BE2C (cell line): ENCODE measurements around the gene NRXN3.

Experiments
- DNase-seq: peaks from one replicate; pipeline ENCODE4 v3.0.0-alpha.2; 2020
- H3K27me3 ChIP-seq: fragments of 250-450 bp; sonication (Bioruptor Pico); 2 replicates; pipeline ENCODE4 v1.5.1; 2020; ENCODE audit warnings: mild to moderate bottlenecking
- H3K36me3 ChIP-seq: fragments of 250-450 bp; sonication (Bioruptor Pico); 2 replicates; pipeline ENCODE4 v1.5.1; 2020; ENCODE audit warnings: mild to moderate bottlenecking
- H3K4me1 ChIP-seq: fragments of 250-450 bp; sonication (Bioruptor Pico); 2 replicates; pipeline ENCODE4 v1.5.1; 2020
- H3K4me3 ChIP-seq: 2 replicates; pipeline ENCODE4 v1.5.1; 2011; ENCODE audit warnings: low read depth, low read length
- H3K9me3 ChIP-seq: fragments of 250-450 bp; sonication (Bioruptor Pico); 2 replicates; pipeline ENCODE4 v1.5.1; 2020
- CTCF ChIP-seq: IDR thresholded peaks from 2 replicates; pipeline ENCODE4 v1.5.1; 2012; ENCODE audit warnings: mild to moderate bottlenecking, low read depth, low read length

NRXN3 gene

GRCh38 chr14:78763746-78764145, 593.6 kb downstream of the NRXN3 start:
- no peak for DNase-seq
- H3K4me1 ChIP-seq: no peaks in the 10 kb centered on the region

GRCh38 chr14:78764240-78764639, 594.1 kb downstream of the NRXN3 start:
- DNase-seq: no peak
- no peaks in the 10 kb centered on the region for H3K9me3 ChIP-seq
- no peaks in the 10 kb centered on the region for H3K27me3 ChIP-seq
- H3K4me1 ChIP-seq: no peaks in the 10 kb centered on the region
- TF ChIP-seq CTCF: no peak
- no peaks in the 10 kb centered on the region for H3K36me3 ChIP-seq
- H3K4me3 ChIP-seq: no peak overlapping the region

More at GRCh38 chr14:78763746-78764145, 593.6 kb downstream of the NRXN3 start:
- Histone ChIP-seq H3K9me3 (no peaks in the 10 kb centered on the region), H3K36me3 (no peaks in the 10 kb centered on the region), H3K4me3 (no peak overlapping the region), H3K27me3 (no peaks in the 10 kb centered on the region)
- TF ChIP-seq CTCF: no peak

GRCh38 chr14:78764645-78765044, 594.5 kb downstream of the NRXN3 start:
- Histone ChIP-seq H3K27me3 (no peaks in the 10 kb centered on the region), H3K36me3 (no peaks in the 10 kb centered on the region), H3K4me3 (no peak overlapping the region), H3K4me1 (no peaks in the 10 kb centered on the region), H3K9me3 (no peaks in the 10 kb centered on the region)
- no peak for TF ChIP-seq CTCF
- DNase-seq: no peak

- no peak for DNase-seq
- Histone ChIP-seq H3K9me3 (no peaks in the 10 kb centered on the region), H3K4me1 (no peaks in the 10 kb centered on the region), H3K4me3 (no peak overlapping the region), H3K27me3 (no peaks in the 10 kb centered on the region), H3K36me3 (no peaks in the 10 kb centered on the region)
- TF ChIP-seq CTCF: no peak
These were observed 597.3 kb downstream of the NRXN3 start for GRCh38 chr14:78767436-78767835.

GRCh38 chr14:78782551-78782950, 612.4 kb downstream of the NRXN3 start:
- no peak for DNase-seq
- no peak overlapping the region for H3K4me3 ChIP-seq
- H3K4me1 ChIP-seq: no peaks in the 10 kb centered on the region
- H3K36me3 ChIP-seq: no peaks in the 10 kb centered on the region
- TF ChIP-seq CTCF: no peak
- H3K27me3 ChIP-seq: no peaks in the 10 kb centered on the region
- no peaks in the 10 kb centered on the region for H3K9me3 ChIP-seq

GRCh38 chr14:78785265-78785664, 615.1 kb downstream of the NRXN3 start:
- no peaks in the 10 kb centered on the region for H3K4me1 ChIP-seq
- no peak overlapping the region for H3K4me3 ChIP-seq
- no peaks in the 10 kb centered on the region for H3K36me3 ChIP-seq
- no peak for DNase-seq
- no peak for TF ChIP-seq CTCF
- H3K27me3 ChIP-seq: no peaks in the 10 kb centered on the region
- H3K9me3 ChIP-seq: no peaks in the 10 kb centered on the region
